AG20443 (cell line): ENCODE results near the gene HAS3.
"Not testable (repeated sequence)": the region's sequence is repeated elsewhere in the genome, so short reads cannot be mapped to it uniquely, and the experiment has no call there.

Source experiments
- DNase-seq: peaks from one replicate; pipeline ENCODE4 v3.0.0; 2012; ENCODE audit warnings: low spot score, mixed read lengths

HAS3 gene

GRCh38 chr16:69116256-69116875 is 10.9 kb downstream of the HAS3 start:
- no peak for DNase-seq

DNA sequence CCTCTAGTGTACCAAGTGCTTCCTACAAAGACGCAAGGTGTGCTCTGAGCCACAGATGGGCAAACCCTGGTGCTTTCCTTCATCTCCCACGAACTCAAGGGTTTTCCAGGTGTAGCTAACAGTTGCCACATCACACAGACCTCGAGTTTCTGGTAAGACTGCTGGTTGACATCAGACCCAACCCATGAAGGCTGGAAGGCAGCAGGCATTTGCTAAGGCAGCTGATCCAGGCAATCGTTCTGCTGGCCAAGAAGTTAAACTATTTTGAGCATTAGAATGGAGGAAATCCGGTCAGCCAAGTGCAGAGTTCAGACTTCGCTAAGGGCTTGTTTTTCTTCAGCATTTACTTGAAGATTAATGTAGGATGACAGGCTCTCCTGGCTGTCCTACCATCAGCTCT is 11.5 kb downstream of the HAS3 start:
- no peak for DNase-seq

GRCh38 chr16:69118468-69118867 is 13.0 kb downstream of the HAS3 start:
- DNase-seq = no peak

DNA sequence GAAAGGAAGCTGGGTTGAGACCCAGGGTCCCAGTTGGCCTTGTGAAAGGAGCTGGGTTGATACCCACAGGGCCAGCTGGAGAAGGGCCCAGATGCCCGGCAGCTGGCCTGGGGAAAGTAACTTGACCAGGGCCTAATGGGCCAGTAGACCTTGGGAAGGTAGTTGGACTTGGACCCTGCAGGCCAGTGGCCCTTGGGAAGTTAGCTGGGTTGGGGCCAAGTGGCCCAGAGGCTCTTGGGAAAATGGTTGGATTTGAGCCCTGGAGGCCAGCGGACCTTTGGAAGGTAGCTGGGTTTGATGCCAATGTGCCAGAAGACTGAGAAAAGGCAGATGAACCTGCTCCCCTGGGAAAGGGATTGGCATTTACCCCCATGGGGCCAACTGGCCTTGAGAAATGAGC is 13.5 kb downstream of the HAS3 start:
- DNase-seq = no peak

DNA sequence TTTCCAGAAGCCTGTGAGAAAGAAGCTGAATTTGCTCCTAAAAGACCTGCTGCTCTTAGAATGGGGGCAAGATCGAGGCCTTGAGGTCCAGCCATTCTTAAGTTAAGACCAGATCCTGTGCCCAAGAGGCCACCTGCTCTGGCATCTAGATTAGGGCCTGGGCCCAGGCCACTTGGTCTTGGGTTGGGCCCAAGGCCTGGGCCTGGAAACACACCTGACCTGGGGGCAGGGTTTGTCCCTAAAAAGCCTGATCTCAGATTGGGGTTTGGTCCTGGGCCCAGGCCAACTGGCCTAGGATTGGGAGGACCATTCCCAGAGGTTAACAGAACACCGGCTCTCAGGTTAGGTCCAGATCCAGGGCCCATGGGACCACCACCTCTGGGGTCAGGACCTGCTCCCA is 14.1 kb downstream of the HAS3 start:
- no peak for DNase-seq

DNA sequence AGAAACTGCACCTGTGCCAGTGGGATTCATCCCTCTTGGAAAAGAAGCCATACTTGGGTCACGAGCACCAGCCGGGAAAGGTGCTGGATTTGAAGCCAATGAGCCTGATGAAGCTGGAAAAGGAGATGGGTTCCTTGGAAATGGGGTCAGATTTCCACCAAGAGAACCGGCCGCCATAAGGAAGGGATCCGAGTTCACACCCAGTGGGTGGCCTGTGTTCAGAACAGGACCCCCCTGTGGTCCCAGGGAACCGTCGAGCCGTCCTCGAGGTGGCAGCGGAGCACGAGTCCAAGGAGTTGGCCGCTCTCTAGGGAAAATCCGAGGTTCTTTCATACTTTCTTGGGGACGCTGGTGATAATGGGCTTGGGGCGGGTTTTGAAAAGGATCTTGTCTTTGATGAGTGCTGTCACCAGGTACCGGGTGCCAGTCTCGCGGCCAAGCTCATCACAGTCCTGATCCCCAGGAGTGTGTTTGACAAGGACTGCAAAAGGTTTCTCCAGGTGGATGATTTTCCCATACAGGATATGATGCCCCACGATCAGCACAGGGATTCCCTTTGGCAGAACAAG is 14.7 kb downstream of the HAS3 start:
- DNase-seq = no peak

DNA sequence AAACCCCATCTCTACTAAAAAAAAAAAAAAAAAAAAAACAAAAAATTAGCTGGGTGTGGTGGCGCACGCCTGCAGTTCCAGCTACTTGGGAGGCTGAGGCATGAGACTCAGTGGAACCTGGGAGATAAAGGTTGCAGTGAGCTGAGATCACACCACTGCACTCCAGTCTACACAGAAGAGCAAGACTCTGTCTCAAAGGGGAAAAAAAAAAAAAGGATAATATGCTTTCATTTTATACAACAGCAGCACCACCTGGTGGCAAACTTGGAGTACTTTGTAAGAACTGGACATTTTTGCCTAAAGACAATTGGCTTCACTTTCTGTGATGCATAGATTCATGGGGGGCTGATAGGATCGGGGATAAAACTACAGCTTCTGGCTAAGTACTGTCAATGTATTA is 18.5 kb downstream of the HAS3 start:
- peak; percentile 64 for DNase-seq

- not testable (repeated sequence) for DNase-seq
Measured at GRCh38 chr16:69124406-69124805, 19.0 kb downstream of the HAS3 start.

GRCh38 chr16:69124961-69125360 is 19.5 kb downstream of the HAS3 start:
- DNase-seq = not testable (repeated sequence)

DNA sequence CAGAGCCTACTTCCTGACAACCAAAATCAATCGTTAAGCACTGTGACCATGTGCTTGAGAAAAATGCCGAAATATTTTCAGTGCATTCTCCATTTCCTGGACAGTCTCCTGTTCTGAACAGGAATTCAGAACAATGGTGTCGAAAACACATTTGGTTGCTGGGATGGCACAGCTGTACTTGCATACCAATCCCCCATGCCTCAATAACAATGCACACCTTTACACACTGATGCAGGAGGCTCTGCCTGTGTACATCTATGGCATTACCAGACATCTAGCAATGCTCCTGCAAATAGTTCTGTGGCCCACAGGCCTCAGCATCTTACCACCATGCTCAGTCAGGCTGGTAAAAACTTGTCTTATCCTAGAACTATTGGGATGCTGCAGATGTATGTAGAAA is 20.8 kb downstream of the HAS3 start:
- no peak for DNase-seq

- not testable (repeated sequence) for DNase-seq
Measured at GRCh38 chr16:69126801-69127200, 21.3 kb downstream of the HAS3 start.

DNA sequence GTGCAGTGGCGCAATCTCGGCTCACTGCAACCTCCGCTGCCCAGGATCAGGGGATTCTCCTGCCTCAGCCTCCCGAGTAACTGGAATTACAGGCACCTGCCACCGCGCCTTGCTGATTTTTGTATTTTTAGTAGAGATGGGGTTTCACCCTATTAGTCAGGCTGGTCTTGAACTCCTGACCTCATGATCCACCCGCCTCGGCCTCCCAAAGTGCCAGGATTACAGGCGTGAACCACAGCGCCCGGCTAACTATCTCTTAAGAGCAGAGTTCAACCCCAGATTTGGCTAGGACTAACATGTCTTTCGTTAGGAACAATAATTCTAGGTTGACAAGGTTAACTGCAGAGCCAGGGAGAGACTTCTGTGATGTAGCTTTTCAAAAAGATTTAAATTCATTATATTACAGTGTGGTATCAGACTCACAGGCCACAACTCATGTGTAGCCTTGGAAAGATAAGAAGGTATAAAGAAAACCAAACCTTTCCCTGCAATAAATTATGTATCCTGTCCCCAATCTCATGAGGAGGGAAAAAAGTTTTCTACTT is 22.6 kb downstream of the HAS3 start:
- DNase-seq = no peak

- no peak for DNase-seq
Measured at GRCh38 chr16:69130461-69130860, 25.0 kb downstream of the HAS3 start.

- peak; percentile 46 for DNase-seq
Measured at GRCh38 chr16:69131167-69131838, 25.9 kb downstream of the HAS3 start.

- DNase-seq = peak; percentile 95
Measured at GRCh38 chr16:69131839-69132423, 26.5 kb downstream of the HAS3 start.

GRCh38 chr16:69132424-69133252 is 27.2 kb downstream of the HAS3 start, which contains the start of the genes CHTF8 and UTP4:
Gene CHTF8, minus strand, starts transcription at chr16:69132588. Its CDS starts 11,130 bp downstream, at chr16:69121458.
Gene UTP4, plus strand, starts transcription at chr16:69132649. Its CDS starts 811 bp downstream, at chr16:69133460.
- peak; percentile 96 for DNase-seq

DNA sequence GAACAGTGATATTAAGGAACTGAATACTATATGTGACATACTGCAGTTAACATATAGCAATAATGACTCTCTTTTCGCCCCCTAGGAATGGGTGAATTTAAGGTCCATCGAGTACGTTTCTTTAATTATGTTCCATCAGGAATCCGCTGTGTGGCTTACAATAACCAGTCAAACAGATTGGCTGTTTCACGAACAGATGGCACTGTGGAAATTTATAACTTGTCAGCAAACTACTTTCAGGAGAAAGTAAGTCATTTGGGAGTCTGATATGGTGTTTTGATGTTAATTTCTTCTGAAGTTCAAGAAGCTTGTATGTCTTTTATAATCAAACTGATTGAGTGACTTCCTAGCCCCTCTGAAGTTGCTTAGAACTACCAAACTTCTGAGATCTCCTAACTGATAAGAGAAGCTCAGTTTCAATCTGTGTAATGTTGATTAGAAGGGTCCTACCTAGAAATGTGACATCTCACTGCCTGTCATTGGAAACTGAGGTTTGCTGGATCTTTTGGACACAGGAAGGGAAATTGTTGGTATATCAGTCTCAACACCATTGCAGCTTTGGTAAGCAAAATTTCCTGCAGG is 28.0 kb downstream of the HAS3 start:
- no peak for DNase-seq

DNA sequence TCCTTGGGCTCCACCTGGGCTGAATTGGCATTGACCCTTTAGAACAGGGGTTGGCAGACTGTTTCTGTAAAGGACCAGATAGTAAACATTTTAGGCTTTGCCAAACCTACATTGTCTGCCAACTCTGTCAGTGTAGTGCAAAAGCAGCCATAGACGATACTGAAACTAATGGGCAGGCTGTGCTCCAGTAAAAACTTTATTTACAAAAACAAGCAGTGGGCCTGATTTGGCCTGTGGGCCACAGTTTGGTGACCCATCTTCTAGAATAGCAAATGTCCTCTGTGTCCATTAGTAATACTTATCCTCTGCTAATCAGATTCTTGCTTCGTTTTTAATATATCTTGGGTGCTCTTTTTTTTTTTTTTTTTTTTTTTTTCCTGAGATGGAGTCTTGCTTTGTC is 33.2 kb downstream of the HAS3 start:
- DNase-seq = no peak

DNA sequence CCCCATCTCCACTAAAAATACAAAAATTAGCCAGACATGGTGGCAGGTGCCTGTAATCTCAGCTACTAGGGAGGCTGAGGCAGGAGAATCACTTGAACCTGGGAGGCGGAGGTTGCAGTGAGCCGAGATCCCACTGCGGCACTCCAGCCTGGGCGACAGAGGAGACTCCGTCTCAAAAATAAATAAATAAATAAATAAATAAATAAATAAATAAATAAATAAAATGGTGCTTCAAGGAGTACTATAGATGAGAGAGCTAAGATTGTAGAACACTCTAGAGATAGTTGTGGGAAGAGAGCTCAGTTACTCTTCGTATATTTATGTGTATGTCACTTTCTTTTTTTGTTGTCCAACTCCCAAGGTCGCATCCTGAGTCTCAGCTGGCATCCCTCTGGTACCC is 34.0 kb downstream of the HAS3 start:
- DNase-seq = not testable (repeated sequence)

GRCh38 chr16:69141014-69141413 is 35.6 kb downstream of the HAS3 start:
- no peak for DNase-seq

DNA sequence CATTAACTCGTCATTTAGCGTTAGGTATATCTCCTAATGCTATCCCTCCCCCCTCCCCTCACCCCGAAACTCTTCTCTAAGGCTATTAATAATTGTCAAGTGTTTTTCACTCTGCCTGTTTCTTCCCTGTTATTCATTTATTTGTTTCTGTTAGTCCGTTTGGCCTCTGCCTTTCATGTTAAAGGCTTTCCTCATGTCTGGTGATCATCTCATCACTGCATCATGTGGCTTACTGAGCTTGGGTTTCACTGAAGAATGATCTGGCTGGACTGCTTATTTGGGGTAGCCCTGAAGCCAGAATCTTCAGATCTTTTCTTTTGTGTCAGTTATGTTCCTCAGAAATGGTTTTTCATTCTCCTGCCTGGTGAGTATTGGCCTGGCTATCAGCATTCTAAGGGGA is 36.5 kb downstream of the HAS3 start:
- no peak for DNase-seq
